ENCODE data around the gene SLC35D3. TPM values are rescaled to one million over a fixed set of nuclear protein-coding genes. Genes with fewer than 3 reads are reported as not detected.

Gene SLC35D3
- total and polyA plus RNA-seq, 10 donors: not detected

DNA sequence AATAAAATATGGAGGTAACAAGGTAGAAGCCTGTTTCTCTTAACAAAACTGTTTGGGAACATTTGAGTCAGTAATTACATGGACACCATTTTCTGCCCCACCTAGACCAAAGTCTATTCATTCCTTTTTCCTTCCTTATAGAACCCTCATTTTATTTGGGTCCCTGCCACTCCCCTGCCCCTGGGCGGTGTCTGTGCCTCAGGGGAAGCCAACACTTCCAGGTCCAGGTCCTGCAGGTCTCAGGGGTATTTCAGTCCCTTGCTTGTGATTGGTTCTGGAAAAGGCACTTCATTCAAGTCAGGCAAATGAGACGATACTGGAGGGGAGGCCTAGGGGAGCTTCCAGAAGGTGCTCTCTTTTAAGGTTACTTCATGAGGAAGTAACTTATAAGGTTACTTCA is 42.3 kb downstream of the SLC35D3 start:
- TF ChIP-seq, protein P1, sequence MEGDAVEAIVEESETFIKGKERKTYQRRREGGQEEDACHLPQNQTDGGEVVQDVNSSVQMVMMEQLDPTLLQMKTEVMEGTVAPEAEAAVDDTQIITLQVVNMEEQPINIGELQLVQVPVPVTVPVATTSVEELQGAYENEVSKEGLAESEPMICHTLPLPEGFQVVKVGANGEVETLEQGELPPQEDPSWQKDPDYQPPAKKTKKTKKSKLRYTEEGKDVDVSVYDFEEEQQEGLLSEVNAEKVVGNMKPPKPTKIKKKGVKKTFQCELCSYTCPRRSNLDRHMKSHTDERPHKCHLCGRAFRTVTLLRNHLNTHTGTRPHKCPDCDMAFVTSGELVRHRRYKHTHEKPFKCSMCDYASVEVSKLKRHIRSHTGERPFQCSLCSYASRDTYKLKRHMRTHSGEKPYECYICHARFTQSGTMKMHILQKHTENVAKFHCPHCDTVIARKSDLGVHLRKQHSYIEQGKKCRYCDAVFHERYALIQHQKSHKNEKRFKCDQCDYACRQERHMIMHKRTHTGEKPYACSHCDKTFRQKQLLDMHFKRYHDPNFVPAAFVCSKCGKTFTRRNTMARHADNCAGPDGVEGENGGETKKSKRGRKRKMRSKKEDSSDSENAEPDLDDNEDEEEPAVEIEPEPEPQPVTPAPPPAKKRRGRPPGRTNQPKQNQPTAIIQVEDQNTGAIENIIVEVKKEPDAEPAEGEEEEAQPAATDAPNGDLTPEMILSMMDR (IDR thresholded peaks at IDR 0.05 in 8 of 11, conservative IDR thresholded peaks at IDR 0.05 in 3 of 11): no peak
- TF ChIP-seq POLR2A (IDR thresholded peaks at IDR 0.05): no peak
- no peak for TF ChIP-seq POLR2AphosphoS5 (IDR thresholded peaks at IDR 0.05)
- intact Hi-C loops (cut with DNase I; ENCODE audit: low total_unique reads): no loop called here
- H3K4me3 ChIP-seq: no peak overlapping the region
- H3K36me3 ChIP-seq: no peaks in the 10 kb centered on the region
- DNase-seq: no peak
- H3K9me3 ChIP-seq: no peaks in the 10 kb centered on the region
- 71 to 87% (median 82%) methylated on average over 2 of the region's 2 CpGs for WGBS, 5 donors
- peaks cover 0 to 8% (median 6%) of the 10 kb centered on the region in 6 donors for H3K4me1 ChIP-seq
- peaks cover 0 to 28% (median 0%) of the 10 kb centered on the region in 7 donors for H3K27me3 ChIP-seq (replicated peaks in 1 of 7)
- H3K27ac ChIP-seq: no peak overlapping the region

DNA sequence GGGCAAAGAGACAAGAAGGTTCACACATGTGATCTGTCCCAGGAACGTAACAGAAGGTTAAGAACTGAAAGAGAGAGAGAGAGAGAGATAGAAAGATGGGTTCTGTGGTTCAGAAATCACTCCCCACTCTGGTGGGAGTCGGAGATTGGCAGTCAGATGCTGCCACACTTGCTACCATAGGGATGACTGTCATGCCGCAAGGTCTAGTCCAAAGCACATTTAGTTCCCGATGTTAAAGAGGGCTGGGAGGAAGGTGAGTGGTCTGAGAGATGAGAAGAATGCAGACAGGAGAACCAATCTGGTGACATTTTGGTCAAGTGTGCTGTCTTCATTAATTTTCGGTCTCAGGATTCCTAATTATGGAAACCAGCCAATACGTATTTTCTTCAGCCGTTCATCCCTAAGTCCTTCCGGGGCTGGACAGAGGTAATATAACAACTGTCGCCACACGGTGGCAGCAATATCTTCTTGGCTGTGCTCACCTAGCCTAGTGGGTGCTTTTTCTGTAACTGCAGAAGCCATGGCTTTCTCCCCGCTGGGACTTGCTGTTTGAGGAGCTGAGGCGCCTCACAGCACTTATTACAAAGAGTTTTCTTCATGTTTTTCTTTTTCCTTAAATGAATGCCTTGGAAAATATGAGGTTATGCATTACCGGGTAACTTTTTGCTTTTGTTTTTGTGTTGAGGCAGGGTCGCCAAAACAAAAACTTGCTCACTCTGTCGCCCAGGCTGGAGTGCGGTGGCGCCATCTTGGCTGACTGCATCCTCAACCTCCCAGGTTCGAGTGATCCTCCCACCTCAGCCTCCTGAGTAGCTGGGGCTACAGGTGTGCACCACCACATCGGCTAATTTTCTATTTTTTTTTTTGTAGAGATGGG is 46.0 kb downstream of the SLC35D3 start:
- no peak for TF ChIP-seq POLR2AphosphoS5 (IDR thresholded peaks at IDR 0.05)
- TF ChIP-seq, protein P1 (IDR thresholded peaks at IDR 0.05 in 8 of 11, conservative IDR thresholded peaks at IDR 0.05 in 3 of 11): peak in 10 of 11 experiments; percentile 38 to 79 (median 62)
- no peak for TF ChIP-seq POLR2A (IDR thresholded peaks at IDR 0.05)
- peaks cover 0 to 8% (median 6%) of the 10 kb centered on the region in 6 donors for H3K4me1 ChIP-seq
- no peak overlapping the region for H3K27ac ChIP-seq
- peak; percentile 82 for DNase-seq
- no peak overlapping the region for H3K4me3 ChIP-seq
- H3K36me3 ChIP-seq: no peaks in the 10 kb centered on the region
- H3K27me3 ChIP-seq (replicated peaks in 1 of 7): peaks cover 0 to 34% (median 0%) of the 10 kb centered on the region in 7 donors
- no peaks in the 10 kb centered on the region for H3K9me3 ChIP-seq
- WGBS, 5 donors: 53 to 57% (median 54%) methylated on average over 19 of the region's 19 CpGs
- intact Hi-C loops (cut with DNase I; ENCODE audit: low total_unique reads): no loop called here

DNA sequence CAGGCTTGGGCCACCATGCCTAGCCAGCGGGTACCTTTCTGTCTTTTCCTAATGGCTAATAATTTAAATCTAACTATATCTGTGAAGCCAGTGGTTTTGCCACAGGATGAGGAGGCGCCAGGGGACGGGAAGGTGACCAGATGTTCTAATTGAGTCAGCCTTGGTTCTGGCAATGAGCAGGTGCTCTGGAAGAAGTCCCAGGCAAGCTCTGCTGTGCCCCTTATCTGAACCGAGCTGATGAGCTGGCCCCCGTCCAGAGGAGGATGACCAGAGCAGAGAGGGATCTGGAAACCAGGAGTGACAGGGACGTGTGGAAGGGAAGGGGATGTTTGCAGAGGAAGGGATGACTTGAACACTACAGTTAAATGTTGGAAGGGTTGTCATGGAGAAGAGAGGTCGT is 46.7 kb downstream of the SLC35D3 start:
- no peak overlapping the region for H3K4me3 ChIP-seq
- no peaks in the 10 kb centered on the region for H3K36me3 ChIP-seq
- no peak for TF ChIP-seq POLR2AphosphoS5 (IDR thresholded peaks at IDR 0.05)
- TF ChIP-seq, protein P1 (IDR thresholded peaks at IDR 0.05 in 8 of 11, conservative IDR thresholded peaks at IDR 0.05 in 3 of 11): no peak
- no peak for TF ChIP-seq POLR2A (IDR thresholded peaks at IDR 0.05)
- no peak overlapping the region for H3K27ac ChIP-seq
- H3K9me3 ChIP-seq: no peaks in the 10 kb centered on the region
- WGBS, 5 donors: 67 to 83% (median 71%) methylated on average over 7 of the region's 7 CpGs
- H3K4me1 ChIP-seq: peaks cover 0 to 8% (median 6%) of the 10 kb centered on the region in 6 donors
- H3K27me3 ChIP-seq (replicated peaks in 1 of 7): peaks cover 0 to 34% (median 0%) of the 10 kb centered on the region in 7 donors
- no peak for DNase-seq
- intact Hi-C loops (cut with DNase I; ENCODE audit: low total_unique reads): no loop called here

DNA sequence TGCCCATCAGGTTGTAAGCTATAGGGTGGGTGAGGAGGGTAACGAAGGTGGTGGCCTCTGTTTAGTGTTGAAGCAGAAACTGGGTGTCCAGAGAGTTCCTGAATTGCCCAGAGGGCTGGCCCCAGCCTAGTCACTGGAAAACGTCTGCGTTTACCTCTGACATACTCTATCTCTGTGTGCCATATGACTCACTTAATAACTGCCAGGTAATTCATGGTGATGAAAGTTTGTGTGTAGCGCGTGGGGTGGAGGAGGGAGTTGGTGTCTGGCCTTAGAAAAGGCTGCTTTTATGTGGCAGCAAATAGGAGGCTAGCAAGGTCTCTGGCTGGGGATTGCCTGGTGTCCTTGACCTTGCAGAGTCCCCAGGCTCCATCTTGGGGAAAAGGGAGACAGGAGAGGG is 47.3 kb downstream of the SLC35D3 start:
- H3K4me3 ChIP-seq: no peak overlapping the region
- peaks cover 0 to 8% (median 6%) of the 10 kb centered on the region in 6 donors for H3K4me1 ChIP-seq
- no peak for DNase-seq
- no peaks in the 10 kb centered on the region for H3K36me3 ChIP-seq
- TF ChIP-seq, protein P1 (IDR thresholded peaks at IDR 0.05 in 8 of 11, conservative IDR thresholded peaks at IDR 0.05 in 3 of 11): no peak
- no peak for TF ChIP-seq POLR2A (IDR thresholded peaks at IDR 0.05)
- TF ChIP-seq POLR2AphosphoS5 (IDR thresholded peaks at IDR 0.05): no peak
- intact Hi-C loops (cut with DNase I; ENCODE audit: low total_unique reads): no loop called here
- WGBS, 5 donors: 87 to 97% (median 88%) methylated on average over 5 of the region's 5 CpGs
- H3K9me3 ChIP-seq: no peaks in the 10 kb centered on the region
- peaks cover 0 to 34% (median 0%) of the 10 kb centered on the region in 7 donors for H3K27me3 ChIP-seq (replicated peaks in 1 of 7)
- H3K27ac ChIP-seq: no peak overlapping the region

All from spleen (tissue), 11 donors.